Measurements from ENCODE around the gene PLA2G12A. TPM values are rescaled to one million over a fixed set of nuclear protein-coding genes. Genes with fewer than 3 reads are reported as not detected.
A peak's percentile ranks its signal among the peaks of the same experiment; 100 is the strongest.

PLA2G12A gene
- total and polyA plus RNA-seq, 2 of the 8 experiments (the other 6 are each of a cell fraction or from before 2014, with no cell fraction given): 26.6 to 47.2 TPM

GRCh38 chr4:109703664-109704361 lies 26.1 kb downstream of the PLA2G12A start:
- Histone ChIP-seq H3K4me2 (ENCODE audit: insufficient read depth in 1 of 2, low read depth in 2 of 2, low read length in 2 of 2) (peak overlapping the region; percentile 68 to 77), H3K18ac (ENCODE audit: extremely low read depth, low read length) (no peak overlapping the region; the same call in 1 of the 2 replicates), H3K4me3 (ENCODE audit: extremely low read depth in 1 of 4, insufficient read depth in 2 of 4, low read depth in 3 of 4, low read length in 4 of 4) (peak overlapping the region; percentile 68 to 85 (median 76)), H3K4me1 (replicated peaks in 1 of 4; ENCODE audit: control insufficient read depth in 3 of 4, insufficient read depth in 4 of 4, low read length in 3 of 4) (peaks cover 0 to 6% (median 4%) of the 10 kb centered on the region in 4 experiments), H3K79me2 (ENCODE audit: control insufficient read depth in 1 of 2, insufficient read depth in 2 of 2, low read length in 2 of 2) (peaks cover 0 to 14% of the 10 kb centered on the region in 2 experiments; a peak in 2 of 4 replicates), H3K9me3 (ENCODE audit: insufficient read depth in 2 of 2, low read depth in 1 of 2, low read length in 1 of 2) (no peaks in the 10 kb centered on the region), H2BK5ac (ENCODE audit: low read depth, low read length) (0 out of 2 replicates have a peak overlapping the region, but pooled peaks have one; percentile 77), H4K91ac (replicated peaks; ENCODE audit: insufficient read length, low read length) (peak overlapping the region; percentile 19), H2BK120ac (replicated peaks; ENCODE audit: low read depth, low read length) (no peak overlapping the region), H3K4ac (replicated peaks; ENCODE audit: insufficient read length, low read depth, low read length) (no peak overlapping the region), H3K23me2 (ENCODE audit: low read depth, low read length) (peaks cover 10% of the 10 kb centered on the region; the same call in 1 of the 2 replicates), H2AK5ac (ENCODE audit: low read depth, low read length) (no peak overlapping the region), H2AFZ (ENCODE audit: low read length) (no peak overlapping the region), H2BK20ac (ENCODE audit: low read length) (no peak overlapping the region), H4K8ac (ENCODE audit: extremely low read depth, insufficient read depth, low read length) (peak overlapping the region; percentile 85), H3K23ac (ENCODE audit: insufficient read length) (no peak overlapping the region), H3K9ac (replicated peaks in 1 of 4; ENCODE audit: extremely low read depth in 1 of 4, low read depth in 3 of 4, low read length in 3 of 4) (peak overlapping the region in 3 of 4 experiments; percentile 61 to 84 (median 82); a peak in 5 of 7 replicates), H3K27me3 (replicated peaks in 1 of 4; ENCODE audit: control insufficient read depth in 3 of 4, extremely low read depth in 1 of 4, insufficient read depth in 3 of 4, low read length in 3 of 4) (no peaks in the 10 kb centered on the region), H3K79me1 (ENCODE audit: low read depth, low read length) (no peaks in the 10 kb centered on the region), H4K20me1 (replicated peaks in 1 of 2; ENCODE audit: control insufficient read depth in 1 of 2, insufficient read depth in 2 of 2, low read length in 2 of 2) (no peaks in the 10 kb centered on the region), H3K36me3 (ENCODE audit: control insufficient read depth in 2 of 4, insufficient read depth in 4 of 4, low read length in 3 of 4) (peaks cover 0 to 8% (median 3%) of the 10 kb centered on the region in 4 experiments; a peak in 3 of 8 replicates), H2BK12ac (ENCODE audit: low read depth, low read length) (no peak overlapping the region), H2BK15ac (ENCODE audit: low read length) (no peak overlapping the region), H3K14ac (ENCODE audit: insufficient read length) (no peak overlapping the region), H3K27ac (ENCODE audit: low read depth, low read length) (no peak overlapping the region), H3K56ac (replicated peaks; ENCODE audit: insufficient read length, low read depth, low read length) (no peak overlapping the region), H4K5ac (ENCODE audit: insufficient read length, low read depth, low read length) (peak overlapping the region; percentile 47)
- ChIA-PET POLR2A (ENCODE audit: partially characterized antibody) (interaction anchor here (0.8 to 2.3 kb wide), 14 partner anchors 10 to 284 kb away, joined by 3 to 10 read pairs (median 4); partner anchors contain the start of genes GAR1 and PLA2G12A), CTCF (ENCODE audit: partially characterized antibody) (interaction anchor here (0.7 to 2.6 kb wide), 13 partner anchors 11 to 275 kb away, joined by 3 to 9 read pairs (median 3); partner anchors contain the start of genes CFI and MCUB)
- WGBS, 2 experiments (ENCODE audit: extremely low coverage in 1 of 2, insufficient coverage in 1 of 2, insufficient read length in 1 of 2, insufficient replicate concordance in 2 of 2, low coverage in 1 of 2, low lambda C conversion rate in 2 of 2, missing lambda C conversion rate in 1 of 2): 39% methylated on average over 10 of the region's 11 CpGs; no CpG with 5 or more reads in 1 of the 2 experiments
- no peak for DNase-seq (ENCODE audit: low read depth in 1 of 2, low spot score in 2 of 2)
- FAIRE-seq: no peak
- TF ChIP-seq E2F6 (IDR thresholded peaks at IDR 0.05) (no peak), NANOG (IDR thresholded peaks at IDR 0.05; ENCODE audit: insufficient read depth, low read depth, low read length, poor library complexity, severe bottlenecking) (no peak), HDAC2 (IDR thresholded peaks at IDR 0.05; ENCODE audit: borderline replicate concordance in 1 of 2, low read depth in 2 of 2, low read length in 2 of 2) (no peak), ASH2L (IDR thresholded peaks at IDR 0.05; ENCODE audit: low read length) (no peak), CEBPB (IDR thresholded peaks at IDR 0.05; ENCODE audit: low read depth, low read length) (no peak), CHD1 (IDR thresholded peaks at IDR 0.05; ENCODE audit: low read depth, low read length) (no peak), FOSL1 (IDR thresholded peaks at IDR 0.05; ENCODE audit: insufficient read depth, low read depth, low read length) (no peak), CREB1 (IDR thresholded peaks at IDR 0.05) (no peak)
- TF ChIP-seq, protein P1, sequence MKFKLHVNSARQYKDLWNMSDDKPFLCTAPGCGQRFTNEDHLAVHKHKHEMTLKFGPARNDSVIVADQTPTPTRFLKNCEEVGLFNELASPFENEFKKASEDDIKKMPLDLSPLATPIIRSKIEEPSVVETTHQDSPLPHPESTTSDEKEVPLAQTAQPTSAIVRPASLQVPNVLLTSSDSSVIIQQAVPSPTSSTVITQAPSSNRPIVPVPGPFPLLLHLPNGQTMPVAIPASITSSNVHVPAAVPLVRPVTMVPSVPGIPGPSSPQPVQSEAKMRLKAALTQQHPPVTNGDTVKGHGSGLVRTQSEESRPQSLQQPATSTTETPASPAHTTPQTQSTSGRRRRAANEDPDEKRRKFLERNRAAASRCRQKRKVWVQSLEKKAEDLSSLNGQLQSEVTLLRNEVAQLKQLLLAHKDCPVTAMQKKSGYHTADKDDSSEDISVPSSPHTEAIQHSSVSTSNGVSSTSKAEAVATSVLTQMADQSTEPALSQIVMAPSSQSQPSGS (IDR thresholded peaks at IDR 0.05; ENCODE audit: low read length): no peak
